ENCODE measurements around the gene CXADR.
"Not testable (repeated sequence)": the region's sequence is repeated elsewhere in the genome, so short reads cannot be mapped to it uniquely, and the experiment has no call there.

Gene CXADR

DNA sequence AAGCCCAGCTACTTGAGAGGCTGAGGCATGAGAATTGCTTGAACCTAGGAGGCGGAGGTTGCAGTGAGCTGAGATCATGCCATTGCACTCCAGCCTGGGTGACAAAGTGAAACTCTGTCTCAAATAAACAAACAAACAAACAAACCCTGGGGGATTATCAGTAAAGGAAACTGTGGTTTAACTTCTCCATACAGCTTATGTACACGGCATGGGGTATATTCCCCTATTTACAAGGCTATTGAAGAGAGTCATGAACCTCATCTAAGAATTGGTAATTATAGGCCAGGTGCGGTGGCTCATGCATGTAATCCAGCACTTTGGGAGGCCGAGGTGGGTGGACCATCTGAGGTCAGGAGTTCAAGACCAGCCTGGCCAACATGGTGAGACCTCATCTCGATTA, 9.9 kb upstream of the CXADR start:
- DNase-seq = not testable (repeated sequence)

DNA sequence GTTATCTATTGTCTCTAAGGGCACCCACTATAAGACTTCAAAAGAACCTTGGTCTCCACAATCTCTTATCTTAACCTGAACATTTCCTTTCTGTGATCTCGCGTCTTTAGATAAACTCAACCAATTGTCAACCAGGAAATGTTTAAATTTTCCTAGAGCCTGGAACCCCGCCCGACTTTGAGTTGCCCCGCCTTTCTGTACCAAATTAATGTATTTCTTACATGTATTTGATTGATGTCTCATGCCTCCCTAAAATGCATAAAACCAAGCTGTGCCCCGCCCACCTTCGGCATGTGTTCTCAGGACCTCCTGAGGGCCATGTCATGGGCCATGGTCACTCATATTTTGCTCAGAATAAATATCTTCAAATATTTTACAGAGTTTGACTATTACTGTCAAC, 5.9 kb upstream of the CXADR start:
- no peak for DNase-seq

DNA sequence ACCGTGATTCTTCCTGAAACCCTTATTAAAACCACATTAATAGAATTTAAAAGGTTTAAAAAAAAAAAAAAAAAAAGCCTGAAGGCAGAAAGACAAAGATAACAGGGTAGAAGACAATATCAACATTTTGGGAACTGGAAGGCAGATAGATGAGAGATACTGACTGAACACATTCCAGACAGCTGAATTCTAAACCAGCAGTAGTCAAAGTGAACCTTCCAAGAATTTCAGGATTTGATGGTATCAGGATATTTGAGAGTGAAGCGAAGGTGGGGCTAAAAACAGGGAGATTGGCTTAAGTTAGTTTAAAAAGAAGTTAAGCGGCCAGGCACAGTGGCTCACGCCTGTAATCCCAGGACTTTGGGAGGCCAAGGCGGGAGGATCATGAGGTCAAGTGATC, 5.3 kb upstream of the CXADR start:
- no peak for DNase-seq

DNA sequence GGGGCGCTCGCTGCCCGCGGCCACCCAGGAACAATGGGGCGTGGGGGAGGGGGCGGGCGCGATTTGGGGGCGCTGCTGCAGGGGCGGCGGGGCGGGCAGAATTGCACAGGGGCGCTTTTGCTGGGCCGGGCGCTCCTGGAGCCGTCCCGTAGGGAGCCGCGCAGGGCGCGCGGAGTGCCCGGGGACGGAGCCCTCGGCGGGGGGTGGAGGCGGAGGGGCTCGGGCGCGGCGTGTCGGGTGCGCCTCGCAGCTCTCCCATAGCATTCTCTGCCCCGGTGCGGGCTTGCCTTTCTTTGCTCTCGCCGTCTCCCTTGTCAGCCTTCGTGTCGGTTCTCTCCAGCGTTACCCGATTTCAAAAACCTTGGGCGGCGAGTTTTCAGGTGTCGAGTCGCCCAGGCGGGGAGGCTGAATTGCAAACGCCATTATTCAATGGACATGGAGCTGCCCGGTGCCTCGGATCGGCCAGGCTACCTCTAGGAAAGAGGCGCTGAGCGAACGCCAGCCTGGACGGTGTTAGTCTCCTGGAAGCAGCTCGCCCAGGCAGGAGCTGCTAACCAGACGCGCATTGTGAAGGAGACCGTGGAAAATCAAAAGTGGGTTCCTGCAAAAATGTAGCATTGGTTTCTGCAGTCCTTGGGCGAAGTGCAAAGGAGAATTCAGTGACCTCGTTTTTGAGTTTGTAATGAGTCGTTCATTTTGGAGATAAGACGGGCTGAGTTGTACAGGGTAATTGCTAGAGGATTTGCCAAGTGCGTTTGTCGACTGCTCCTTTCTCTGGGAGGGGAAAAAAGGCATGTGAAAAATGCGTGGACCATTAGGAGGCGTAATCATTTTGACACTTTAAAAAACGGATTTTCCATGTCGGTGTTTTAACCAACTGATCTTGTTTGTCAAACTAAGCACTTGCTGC, 626 bp downstream of the CXADR start:
- peak in 11 of 14 donors; percentile 15 to 66 (median 45) for DNase-seq

DNA sequence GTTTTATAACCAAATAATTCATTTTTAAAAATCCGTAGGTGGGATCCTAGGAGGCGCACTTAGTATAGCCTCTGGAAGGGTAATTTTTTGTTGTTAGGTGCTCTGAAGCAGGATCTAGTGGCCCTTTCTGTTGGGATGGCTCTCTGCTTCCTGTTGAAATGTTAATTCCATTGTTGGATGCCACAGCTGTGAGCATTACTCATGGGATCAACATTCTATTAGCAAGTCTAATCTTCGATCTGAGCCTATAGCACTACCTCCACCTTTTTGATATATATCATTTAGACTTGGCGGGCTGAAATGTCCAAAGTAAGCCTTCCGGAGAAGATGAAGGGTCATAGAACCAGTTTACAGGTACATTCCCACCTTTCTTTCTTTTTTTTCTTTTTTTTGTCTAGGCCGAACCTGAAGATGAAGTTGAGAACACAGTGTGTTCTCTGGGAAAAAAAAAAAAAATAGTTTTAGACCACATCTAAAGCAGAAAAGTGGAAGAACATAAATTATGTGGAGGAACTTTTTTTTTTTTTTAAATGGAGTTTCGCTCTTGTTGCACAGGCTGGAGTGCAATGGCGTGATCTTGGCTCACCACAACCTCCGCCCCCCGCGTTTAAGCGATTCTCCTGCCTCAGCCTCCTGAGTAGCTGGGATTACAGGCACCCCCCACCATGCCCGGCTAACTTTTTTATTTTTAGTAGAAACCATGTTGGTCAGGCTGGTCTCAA, 1.4 kb downstream of the CXADR start:
- no peak for DNase-seq

DNA sequence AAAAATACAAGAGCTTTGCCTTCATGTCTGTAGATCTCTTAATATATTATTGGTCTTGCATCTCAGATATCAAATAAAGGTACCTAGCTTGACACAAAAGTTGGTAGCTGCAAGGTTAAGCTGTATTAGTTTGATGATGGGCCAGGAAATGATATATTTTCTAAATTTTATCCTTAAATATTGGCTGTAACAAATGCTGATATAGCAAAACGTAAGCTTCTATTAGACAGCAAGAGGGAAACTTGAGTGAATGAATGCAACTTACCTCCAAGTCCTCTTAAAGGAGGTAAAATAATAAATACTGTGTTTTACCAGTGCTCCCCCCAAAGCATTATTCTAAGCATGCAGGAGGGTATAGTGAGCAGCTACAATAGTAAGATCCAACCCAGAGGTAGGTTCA, 4.2 kb downstream of the CXADR start:
- not testable (repeated sequence) for DNase-seq

DNA sequence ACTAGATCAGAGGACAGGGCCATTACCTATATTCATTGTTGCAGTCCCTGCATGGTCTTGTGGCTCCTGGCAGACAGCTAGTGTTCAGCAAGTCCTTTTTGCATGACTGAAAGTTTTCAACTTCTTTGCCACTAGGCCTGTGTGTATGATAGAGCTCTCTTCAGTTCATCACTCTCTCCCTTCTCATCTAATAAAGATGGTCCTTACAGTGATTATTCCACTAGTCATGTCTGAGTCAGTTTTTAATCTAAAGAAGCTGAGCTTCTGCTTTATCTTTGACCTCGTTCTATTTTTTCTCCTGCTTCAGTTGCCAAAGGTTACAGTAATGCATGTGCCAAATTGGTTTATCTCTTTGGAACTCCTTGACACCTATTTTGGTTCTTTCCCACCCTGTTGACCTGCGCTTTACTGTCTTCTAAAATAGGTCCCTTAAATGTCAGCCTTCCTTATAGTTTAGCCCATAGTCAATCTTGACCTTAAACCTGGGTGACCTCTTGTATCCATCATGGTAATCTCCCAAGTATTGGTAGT, 6.4 kb downstream of the CXADR start:
- DNase-seq = no peak

DNA sequence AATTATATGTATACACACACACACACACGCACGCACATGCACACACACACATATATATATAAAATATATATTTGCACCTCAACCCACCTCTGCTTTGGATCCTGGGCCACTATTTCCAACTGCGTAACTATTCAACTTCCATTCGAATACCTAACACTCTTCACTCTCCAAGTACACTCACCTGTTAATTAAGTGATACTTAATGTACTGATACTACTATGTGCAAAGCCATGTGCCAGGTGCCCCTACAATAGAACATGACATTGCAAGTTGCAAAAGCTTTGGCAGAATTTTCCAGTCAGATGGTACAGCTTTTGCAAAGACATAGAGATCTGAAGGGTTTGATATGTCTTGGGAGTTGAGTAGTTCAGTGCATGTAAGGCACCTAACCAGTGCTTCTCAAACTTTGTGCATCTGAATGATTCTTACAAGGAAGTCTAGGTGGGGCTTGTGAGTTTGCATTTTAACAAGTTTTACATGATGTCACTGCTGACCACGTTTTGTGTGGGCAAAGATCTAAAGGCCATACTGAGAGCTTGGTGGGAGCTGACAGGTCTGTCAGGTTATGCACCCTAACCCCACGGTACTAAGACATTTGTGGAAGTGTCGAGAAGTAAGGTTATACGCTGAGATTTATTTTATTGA, 7.2 kb downstream of the CXADR start:
- no peak for DNase-seq

DNA sequence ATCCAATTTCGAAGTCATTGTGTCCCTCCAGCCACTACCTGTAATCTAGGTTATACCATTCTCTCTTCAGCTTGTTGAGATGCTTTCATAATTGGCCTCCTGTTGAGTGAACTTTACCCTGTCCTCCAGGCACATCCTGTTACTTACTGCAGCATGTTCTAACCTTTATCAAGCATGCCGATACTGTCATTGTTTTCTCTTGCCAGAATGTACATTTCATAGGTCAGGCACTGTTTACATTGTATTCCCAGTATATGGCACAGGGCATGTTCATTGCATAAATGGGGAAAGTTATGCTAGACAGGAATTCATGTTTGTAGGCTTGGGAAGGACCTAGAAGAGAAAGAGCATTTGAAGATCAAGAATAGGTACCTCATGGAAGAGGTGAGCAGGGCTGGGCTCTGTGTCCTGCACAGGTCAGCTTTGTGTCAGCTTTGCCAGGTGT, 10.2 kb downstream of the CXADR start:
- no peak for DNase-seq

DNA sequence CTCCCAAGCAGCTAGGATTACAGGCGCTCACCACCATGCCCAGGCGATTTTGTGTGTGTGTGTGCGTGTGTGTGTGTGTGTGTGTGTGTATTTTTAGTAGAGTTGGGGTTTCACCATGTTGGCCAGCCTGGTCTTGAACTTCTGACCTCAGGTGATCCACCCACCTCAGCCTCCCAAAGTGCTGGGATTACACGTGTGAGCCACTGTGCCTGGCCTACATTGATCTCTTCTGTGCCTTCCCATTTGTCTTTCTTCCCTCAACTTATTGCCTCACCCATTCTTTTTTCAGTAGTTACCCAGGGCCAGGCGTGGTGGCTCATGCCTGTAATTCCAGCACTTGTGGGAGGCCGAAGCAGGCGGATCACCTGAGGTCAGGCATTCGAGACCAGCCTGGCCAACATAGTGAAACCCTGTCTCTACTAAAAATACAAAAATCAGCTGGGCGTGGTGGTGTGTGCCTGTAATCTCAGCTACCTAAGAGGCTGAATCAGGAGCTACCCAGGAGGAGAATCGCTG, 11.2 kb downstream of the CXADR start:
- not testable (repeated sequence) for DNase-seq

DNA sequence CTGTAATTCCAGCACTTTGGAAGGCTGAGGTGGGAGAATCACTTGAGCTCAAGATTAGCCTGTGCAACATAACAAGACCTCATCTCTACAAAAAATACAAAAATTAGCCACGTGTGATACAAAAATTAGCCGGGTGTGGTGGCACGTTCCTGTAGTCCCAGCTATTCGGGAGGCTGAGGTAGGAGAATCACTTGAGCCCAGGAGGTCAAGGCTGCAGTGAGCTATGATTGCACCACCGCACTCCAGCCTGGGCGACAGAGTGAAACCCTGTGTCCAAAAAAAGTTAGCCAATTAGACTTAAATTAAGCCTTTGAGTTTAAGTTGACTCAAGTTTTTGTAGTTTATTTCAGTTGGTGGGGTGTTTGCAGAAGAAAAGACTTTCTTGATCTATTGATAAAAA, 11.8 kb downstream of the CXADR start:
- DNase-seq = no peak

DNA sequence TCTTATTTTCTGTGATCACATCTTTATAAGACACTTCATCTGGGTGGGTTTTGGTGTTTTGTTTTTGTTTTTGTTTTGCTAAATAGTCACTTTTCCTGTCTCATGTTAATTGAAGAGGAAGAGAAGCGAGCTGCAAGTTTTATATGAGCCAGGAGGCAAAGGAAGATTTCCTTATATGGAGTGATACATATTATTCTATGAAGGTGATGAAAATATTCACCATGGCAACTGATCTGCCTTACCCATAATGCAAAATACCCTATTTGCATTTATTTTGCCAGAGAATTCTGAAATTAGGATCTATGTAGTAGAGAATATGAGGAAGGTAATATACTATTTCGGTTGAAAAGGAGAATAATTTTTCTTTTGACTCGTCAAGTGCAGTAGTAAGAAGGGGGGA, 13.9 kb downstream of the CXADR start:
- no peak for DNase-seq

DNA sequence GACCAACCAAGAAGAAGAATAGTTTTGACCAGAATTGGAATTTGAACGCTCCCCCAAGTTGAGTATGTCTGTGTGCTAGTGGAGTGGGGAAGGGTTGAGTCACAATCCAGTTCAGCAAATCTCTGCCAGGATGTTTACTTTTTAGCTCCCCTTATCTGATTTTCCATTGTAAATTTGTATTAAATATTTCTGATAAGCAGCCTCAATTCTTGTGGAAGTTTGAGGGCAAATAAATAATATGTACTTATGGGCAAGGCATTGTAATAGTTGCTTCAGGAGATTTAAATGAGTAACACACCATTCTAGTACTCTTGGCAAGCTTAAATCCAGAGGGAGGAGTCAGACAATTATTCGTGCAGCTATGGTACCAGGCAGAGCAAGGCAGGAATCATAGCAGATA, 14.4 kb downstream of the CXADR start:
- DNase-seq = no peak

DNA sequence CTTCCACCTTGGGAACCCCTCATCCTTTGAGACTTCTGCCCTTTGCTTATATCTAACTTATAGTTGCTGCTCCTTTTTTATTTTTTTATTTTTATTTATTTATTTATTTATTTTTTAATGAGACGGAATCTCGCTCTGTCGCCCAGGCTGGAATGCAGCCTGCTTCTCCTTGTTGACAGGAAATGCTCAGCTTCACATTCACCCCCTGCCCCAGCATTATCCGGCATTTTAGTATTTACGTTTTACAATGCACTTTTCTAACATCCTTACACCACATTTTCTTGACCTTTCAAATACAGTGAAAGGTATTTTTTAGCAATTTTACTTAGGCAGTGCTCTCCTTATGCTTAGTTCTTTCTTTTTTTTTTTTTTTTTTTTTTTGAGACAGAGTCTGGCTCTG, 14.9 kb downstream of the CXADR start:
- DNase-seq = no peak

DNA sequence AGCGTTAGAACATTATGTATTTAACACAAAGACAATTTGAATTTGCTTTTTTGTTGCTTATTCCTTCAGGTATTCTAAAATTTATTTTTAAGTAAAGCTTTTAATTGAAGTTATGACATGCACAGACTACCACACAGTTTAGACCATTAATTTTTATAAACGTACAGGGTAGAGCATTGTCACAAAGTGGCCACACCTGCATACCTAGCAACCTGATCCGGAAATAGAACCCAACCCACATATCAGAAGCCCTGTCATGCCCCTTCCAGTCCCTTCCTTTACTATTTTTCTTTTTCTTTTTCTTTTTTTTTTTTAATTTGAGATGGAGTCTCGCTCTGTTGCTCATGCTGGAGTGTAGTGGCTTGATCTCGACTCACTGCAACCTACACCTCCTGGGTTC, 16.8 kb downstream of the CXADR start:
- no peak for DNase-seq

DNA sequence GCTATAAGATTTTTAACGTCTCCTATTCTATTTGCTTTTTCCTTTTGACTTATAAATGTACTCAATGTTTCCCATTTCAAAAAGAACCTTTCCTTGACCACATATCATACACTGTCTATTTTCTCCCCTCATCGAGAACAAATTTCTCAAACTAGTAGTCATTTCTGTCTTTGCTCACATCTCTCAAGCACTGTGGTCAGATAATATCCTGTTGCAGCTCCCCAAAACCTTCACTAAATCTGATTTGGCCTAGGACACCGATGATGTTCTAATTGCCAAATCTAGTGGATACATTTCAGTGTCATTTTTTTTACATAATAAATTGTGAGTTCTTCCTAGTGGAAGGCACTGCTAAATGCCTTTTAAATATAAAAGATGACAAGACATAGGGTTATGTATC, 19.4 kb downstream of the CXADR start:
- no peak for DNase-seq

DNA sequence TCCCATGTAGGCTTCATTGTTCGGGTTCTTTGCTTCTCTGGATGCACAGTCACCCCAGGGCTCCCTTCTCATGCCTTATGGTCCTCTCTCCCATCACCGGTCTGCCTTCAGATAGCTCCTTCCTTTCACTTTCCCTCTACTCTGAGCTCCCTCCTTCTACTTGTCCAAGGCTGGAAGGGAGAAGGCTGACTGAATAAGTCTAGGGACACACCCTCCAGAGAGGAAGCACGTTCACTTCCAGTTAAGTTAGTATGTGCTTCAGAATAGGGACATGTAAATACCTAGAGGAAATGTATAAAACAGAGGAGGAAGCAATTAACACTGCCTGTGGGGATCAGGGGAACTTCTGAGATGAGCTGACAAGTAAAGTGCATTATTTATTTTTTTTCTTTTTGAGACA, 23.5 kb downstream of the CXADR start:
- no peak for DNase-seq

DNA sequence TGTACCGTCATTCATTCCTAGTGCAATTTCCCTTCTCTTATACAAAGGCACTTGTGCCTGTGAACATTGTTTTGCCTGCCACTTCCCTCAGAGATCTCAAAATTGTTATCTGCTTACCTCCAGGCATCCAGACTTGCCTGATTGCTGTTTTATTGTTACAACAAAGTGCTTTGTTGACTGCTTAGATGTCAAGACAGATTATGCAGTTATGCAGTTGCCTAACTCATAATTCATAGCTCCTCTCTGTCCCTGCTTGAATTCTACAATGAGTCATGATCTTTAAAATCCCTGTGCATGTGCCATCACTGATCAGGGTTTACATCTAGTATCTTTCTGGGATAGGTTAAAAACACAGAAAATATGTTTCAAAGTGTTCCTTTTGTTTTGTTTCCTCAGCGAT, 24.5 kb downstream of the CXADR start:
- DNase-seq = no peak

DNA sequence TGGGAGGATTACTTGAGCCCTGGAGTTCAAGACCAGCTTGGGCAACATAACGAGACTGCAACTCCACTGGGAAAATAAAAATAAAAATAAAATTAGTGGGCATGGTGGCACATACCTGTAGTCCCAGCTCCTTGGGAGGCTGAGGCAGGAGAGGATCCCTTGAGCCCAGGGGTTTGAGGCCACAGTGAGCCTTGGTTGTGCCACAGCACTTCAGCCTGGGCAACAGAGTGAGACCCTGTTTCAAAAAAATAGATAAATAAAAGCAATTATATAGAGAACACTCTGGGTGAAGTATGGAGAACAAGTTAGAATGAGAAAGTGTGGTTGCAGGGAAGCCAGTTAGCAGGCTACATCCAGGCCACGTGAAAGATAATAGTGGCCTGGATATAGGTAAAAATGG, 25.7 kb downstream of the CXADR start:
- no peak for DNase-seq

DNA sequence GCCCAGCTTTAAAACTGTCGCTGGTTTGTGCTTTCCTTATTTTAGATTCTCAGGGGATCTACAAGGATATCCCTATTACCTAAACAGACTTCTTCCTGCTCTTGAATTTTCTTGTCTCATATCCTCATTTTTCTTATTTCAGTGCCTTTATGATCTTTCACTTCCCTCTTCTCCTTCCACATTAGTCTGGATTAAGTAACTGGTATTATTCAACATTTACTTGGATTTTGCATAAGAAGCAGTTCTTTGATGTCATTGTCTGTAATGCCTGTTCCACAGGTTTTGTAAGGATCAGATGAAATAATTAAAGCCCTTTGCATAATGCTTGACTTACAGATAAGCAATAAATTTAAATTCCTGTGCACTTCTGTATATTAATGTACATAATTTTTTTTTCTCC, 26.5 kb downstream of the CXADR start:
- DNase-seq = no peak

DNA sequence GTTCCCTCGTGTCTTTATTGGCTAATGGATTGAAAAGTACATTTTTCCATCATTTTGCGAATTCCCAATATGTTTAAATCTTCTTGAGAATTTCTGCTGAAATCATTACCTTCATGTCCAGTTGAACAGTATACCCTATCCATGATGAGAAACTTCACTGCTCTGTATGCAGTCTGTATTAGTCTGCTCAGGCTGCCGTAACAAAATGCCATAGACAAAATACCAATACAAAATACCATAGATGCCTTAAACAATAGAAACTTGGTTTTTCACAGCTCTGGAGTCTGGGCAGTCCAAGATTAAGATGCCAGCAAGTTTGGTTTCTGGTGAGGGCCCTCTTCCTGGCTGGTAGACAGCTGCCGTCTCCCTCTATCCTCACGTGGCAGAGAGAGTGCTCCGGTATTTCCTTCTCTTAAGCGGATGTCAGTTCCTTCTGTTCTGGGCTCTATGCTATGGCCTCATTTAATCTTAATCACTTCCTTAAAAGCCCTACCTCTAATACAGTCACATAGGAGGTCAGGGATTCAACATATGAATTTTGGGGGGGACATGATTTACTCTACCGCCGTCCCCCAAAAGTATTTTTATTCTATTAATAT, 27.0 kb downstream of the CXADR start:
- DNase-seq = no peak

DNA sequence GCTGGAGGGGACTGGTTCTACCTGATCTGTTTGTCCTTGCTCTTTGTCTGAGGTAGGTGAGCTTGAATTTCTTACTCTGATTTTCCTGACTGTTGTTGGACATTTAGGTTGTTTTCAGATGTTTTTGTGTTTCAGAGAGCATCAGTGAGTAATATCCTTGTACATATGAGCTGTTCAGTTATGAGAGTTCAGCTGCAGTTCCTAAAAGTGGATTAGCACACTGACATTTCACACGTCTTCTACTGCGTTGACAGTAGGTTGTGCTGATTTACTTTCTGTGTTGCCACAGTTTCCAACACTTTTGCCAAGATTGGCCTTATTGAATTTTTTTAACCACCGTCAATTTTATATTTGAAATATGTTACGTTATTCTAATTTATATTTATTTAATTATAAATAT, 27.7 kb downstream of the CXADR start:
- DNase-seq = no peak
